ENCODE data around the gene SGPP2. TPM values are rescaled to one million over a fixed set of nuclear protein-coding genes. Genes with fewer than 3 reads are reported as not detected.

SGPP2 gene
- total RNA-seq, 1 donor from 2014 or later, result 9.7 TPM

GRCh38 chr2:222470802-222471468 is 46.6 kb downstream of the SGPP2 start:
- DNase-seq (ENCODE audit: low read depth), result no peak
- no peak overlapping the region for H3K4me3 ChIP-seq (ENCODE audit: low read depth, low read length)
- no peak for TF ChIP-seq CTCF (conservative IDR thresholded peaks at IDR 0.05; ENCODE audit: low read depth, low read length)

- H3K4me3 ChIP-seq (ENCODE audit: low read depth, low read length), result no peak overlapping the region
- DNase-seq (ENCODE audit: low read depth), result no peak
- no peak for TF ChIP-seq CTCF (conservative IDR thresholded peaks at IDR 0.05; ENCODE audit: low read depth, low read length)
Measured at GRCh38 chr2:222477962-222478608, 53.7 kb downstream of the SGPP2 start.

- no peak for DNase-seq (ENCODE audit: low read depth)
- no peak overlapping the region for H3K4me3 ChIP-seq (ENCODE audit: low read depth, low read length)
- no peak for TF ChIP-seq CTCF (conservative IDR thresholded peaks at IDR 0.05; ENCODE audit: low read depth, low read length)
Measured at GRCh38 chr2:222479859-222480258, 55.5 kb downstream of the SGPP2 start.

- no peak for DNase-seq (ENCODE audit: low read depth)
- no peak for TF ChIP-seq CTCF (conservative IDR thresholded peaks at IDR 0.05; ENCODE audit: low read depth, low read length)
- no peak overlapping the region for H3K4me3 ChIP-seq (ENCODE audit: low read depth, low read length)
Measured at GRCh38 chr2:222480497-222480896, 56.2 kb downstream of the SGPP2 start.

- DNase-seq (ENCODE audit: low read depth), result no peak
- no peak overlapping the region for H3K4me3 ChIP-seq (ENCODE audit: low read depth, low read length)
- TF ChIP-seq CTCF (conservative IDR thresholded peaks at IDR 0.05; ENCODE audit: low read depth, low read length), result no peak
Measured at GRCh38 chr2:222481941-222482340, 57.6 kb downstream of the SGPP2 start.

- H3K4me3 ChIP-seq (ENCODE audit: low read depth, low read length), result no peak overlapping the region
- DNase-seq (ENCODE audit: low read depth), result no peak
- TF ChIP-seq CTCF (conservative IDR thresholded peaks at IDR 0.05; ENCODE audit: low read depth, low read length), result peak; percentile 27
Measured at GRCh38 chr2:222483513-222484039, 59.2 kb downstream of the SGPP2 start.
